Activated naive CD4-positive, alpha-beta T cell treated with anti-CD3 and anti-CD28 coated beads, Interleukin-2, amount 50 U/mL, for 16 hours (primary cell): ENCODE data around the gene GPR157.

Experiments used
- DNase-seq: peaks from one replicate; pipeline ENCODE4 v3.0.0-alpha.2; 2020

The GPR157 gene

GRCh38 chr1:9086045-9086444 is 42.9 kb downstream of the GPR157 start:
- no peak for DNase-seq

- no peak for DNase-seq
Observed at GRCh38 chr1:9085306-9085940, 43.5 kb downstream of the GPR157 start.

- no peak for DNase-seq
Observed at GRCh38 chr1:9084906-9085305, 44.0 kb downstream of the GPR157 start.

GRCh38 chr1:9081473-9081872 is 47.4 kb downstream of the GPR157 start:
- no peak for DNase-seq

GRCh38 chr1:9080705-9081291 is 48.1 kb downstream of the GPR157 start:
- no peak for DNase-seq

- no peak for DNase-seq
Observed at GRCh38 chr1:9079988-9080704, 48.8 kb downstream of the GPR157 start.

GRCh38 chr1:9078752-9079500 is 50.0 kb downstream of the GPR157 start:
- DNase-seq: no peak

GRCh38 chr1:9078015-9078751 is 50.7 kb downstream of the GPR157 start:
- no peak for DNase-seq

GRCh38 chr1:9075022-9075421 is 53.9 kb downstream of the GPR157 start:
- no peak for DNase-seq

GRCh38 chr1:9073143-9073542 is 55.8 kb downstream of the GPR157 start:
- DNase-seq: no peak

- DNase-seq: no peak
Observed at GRCh38 chr1:9071554-9072235, 57.2 kb downstream of the GPR157 start.

- no peak for DNase-seq
Observed at GRCh38 chr1:9070486-9070885, 58.4 kb downstream of the GPR157 start.

- no peak for DNase-seq
Observed at GRCh38 chr1:9069326-9070100, 59.4 kb downstream of the GPR157 start, which contains the start of gene SLC2A5. Gene SLC2A5 (minus strand): TSS chr1:9069635. CDS start chr1:9069536, 99 bp downstream.

- DNase-seq: no peak
Observed at GRCh38 chr1:9068981-9069325, 59.9 kb downstream of the GPR157 start.

GRCh38 chr1:9066945-9067807 is 61.7 kb downstream of the GPR157 start:
- no peak for DNase-seq

GRCh38 chr1:9065213-9065751 is 63.6 kb downstream of the GPR157 start:
- DNase-seq: no peak

- DNase-seq: no peak
Observed at GRCh38 chr1:9062846-9063245, 66.1 kb downstream of the GPR157 start.

GRCh38 chr1:9062021-9062471 is 66.9 kb downstream of the GPR157 start:
- DNase-seq: no peak

GRCh38 chr1:9061252-9061960 is 67.5 kb downstream of the GPR157 start:
- no peak for DNase-seq
